Measurements from ENCODE around the gene ABHD17C.
A peak's percentile ranks its signal among the peaks of the same experiment; 100 is the strongest.
"Not testable (repeated sequence)": the region's sequence is repeated elsewhere in the genome, so short reads cannot be mapped to it uniquely, and the experiment has no call there.

The ABHD17C gene

GRCh38 chr15:80695099-80695910 is at the start of gene ABHD17C:
ABHD17C (plus strand) TSS chr15:80695310; CDS start chr15:80695430, 120 bp downstream.
- DNase-seq = peak; percentile 58

- DNase-seq = peak; percentile 3
Measured at GRCh38 chr15:80645494-80646065, 49.5 kb upstream of the ABHD17C start.

- not testable (repeated sequence) for DNase-seq
Measured at GRCh38 chr15:80647424-80647823, 47.7 kb upstream of the ABHD17C start.

- no peak for DNase-seq
Measured at GRCh38 chr15:80654299-80654698, 40.8 kb upstream of the ABHD17C start.

- DNase-seq = no peak
Measured at GRCh38 chr15:80659375-80659774, 35.7 kb upstream of the ABHD17C start.

- no peak for DNase-seq
Measured at GRCh38 chr15:80660119-80660518, 35.0 kb upstream of the ABHD17C start.

GRCh38 chr15:80662129-80662528 is 33.0 kb upstream of the ABHD17C start:
- no peak for DNase-seq

- DNase-seq = no peak
Measured at GRCh38 chr15:80662757-80663553, 32.2 kb upstream of the ABHD17C start.

GRCh38 chr15:80665151-80665550 is 30.0 kb upstream of the ABHD17C start:
- DNase-seq = no peak

- no peak for DNase-seq
Measured at GRCh38 chr15:80667936-80668335, 27.2 kb upstream of the ABHD17C start.

- DNase-seq = no peak
Measured at GRCh38 chr15:80668546-80669236, 26.4 kb upstream of the ABHD17C start.

GRCh38 chr15:80669663-80670273 is 25.3 kb upstream of the ABHD17C start:
- DNase-seq = no peak

- DNase-seq = no peak
Measured at GRCh38 chr15:80673561-80674244, 21.4 kb upstream of the ABHD17C start.

- no peak for DNase-seq
Measured at GRCh38 chr15:80674245-80674614, 20.9 kb upstream of the ABHD17C start.

GRCh38 chr15:80677041-80677440 is 18.1 kb upstream of the ABHD17C start:
- DNase-seq = no peak

- no peak for DNase-seq
Measured at GRCh38 chr15:80679167-80679803, 15.8 kb upstream of the ABHD17C start.

GRCh38 chr15:80679804-80680175 is 15.3 kb upstream of the ABHD17C start:
- DNase-seq = no peak

GRCh38 chr15:80682201-80682600 is 12.9 kb upstream of the ABHD17C start:
- DNase-seq = no peak

GRCh38 chr15:80684697-80685096 is 10.4 kb upstream of the ABHD17C start:
- DNase-seq = no peak

GRCh38 chr15:80685628-80686027 is 9.5 kb upstream of the ABHD17C start:
- no peak for DNase-seq

- no peak for DNase-seq
Measured at GRCh38 chr15:80689294-80689693, 5.8 kb upstream of the ABHD17C start.

GRCh38 chr15:80689716-80690115 is 5.4 kb upstream of the ABHD17C start:
- no peak for DNase-seq
